Loucy (cell line): Measurements from ENCODE around the gene SFTPB.

Source experiments
- EZH2phosphoT487 ChIP-seq: fragments of 200-600 bp; IDR thresholded peaks from 2 replicates; pipeline ENCODE4 v1.6.1; 2018; ENCODE audit warnings: antibody characterized with exemption, mild to moderate bottlenecking, moderate library complexity, borderline replicate concordance
- TF ChIP-seq, protein P1 (sequence below): fragments of 200-600 bp; sonication (generic); conservative IDR thresholded peaks from 2 replicates; pipeline ENCODE4 v1.5.1; 2014; ENCODE audit warnings: mild to moderate bottlenecking, antibody characterized with exemption, low read length

DNA sequence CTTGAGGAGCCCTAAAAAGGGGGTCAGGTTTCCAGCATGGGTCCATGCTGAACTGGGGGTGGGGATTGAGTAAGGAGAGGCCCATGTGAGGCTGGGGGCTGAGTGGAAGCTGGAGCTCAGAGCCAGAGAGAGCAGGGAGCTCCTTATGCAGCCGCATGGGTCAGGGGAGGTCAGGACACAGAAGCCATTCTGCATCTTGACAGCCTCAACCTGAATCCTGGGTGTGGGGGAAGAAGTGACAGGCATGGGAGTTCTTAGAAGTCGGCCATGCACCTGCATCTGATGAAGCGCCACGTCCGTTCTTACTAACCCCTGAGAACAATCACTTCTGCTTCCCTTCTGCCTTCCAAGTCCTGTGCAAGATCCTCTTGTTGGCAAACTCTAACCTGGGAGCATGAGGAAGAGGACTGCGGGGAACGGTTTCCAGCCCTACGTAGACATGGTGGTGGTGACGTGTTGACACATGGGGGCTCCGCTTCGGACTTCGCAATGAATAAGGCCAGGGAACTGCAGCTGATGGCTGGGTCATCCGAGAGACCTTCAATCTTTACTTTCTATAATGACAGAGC lies 48.4 kb upstream of the SFTPB start:
- TF ChIP-seq, protein P1, sequence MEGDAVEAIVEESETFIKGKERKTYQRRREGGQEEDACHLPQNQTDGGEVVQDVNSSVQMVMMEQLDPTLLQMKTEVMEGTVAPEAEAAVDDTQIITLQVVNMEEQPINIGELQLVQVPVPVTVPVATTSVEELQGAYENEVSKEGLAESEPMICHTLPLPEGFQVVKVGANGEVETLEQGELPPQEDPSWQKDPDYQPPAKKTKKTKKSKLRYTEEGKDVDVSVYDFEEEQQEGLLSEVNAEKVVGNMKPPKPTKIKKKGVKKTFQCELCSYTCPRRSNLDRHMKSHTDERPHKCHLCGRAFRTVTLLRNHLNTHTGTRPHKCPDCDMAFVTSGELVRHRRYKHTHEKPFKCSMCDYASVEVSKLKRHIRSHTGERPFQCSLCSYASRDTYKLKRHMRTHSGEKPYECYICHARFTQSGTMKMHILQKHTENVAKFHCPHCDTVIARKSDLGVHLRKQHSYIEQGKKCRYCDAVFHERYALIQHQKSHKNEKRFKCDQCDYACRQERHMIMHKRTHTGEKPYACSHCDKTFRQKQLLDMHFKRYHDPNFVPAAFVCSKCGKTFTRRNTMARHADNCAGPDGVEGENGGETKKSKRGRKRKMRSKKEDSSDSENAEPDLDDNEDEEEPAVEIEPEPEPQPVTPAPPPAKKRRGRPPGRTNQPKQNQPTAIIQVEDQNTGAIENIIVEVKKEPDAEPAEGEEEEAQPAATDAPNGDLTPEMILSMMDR: no peak
- TF ChIP-seq EZH2phosphoT487: no peak
